HEK293 (cell line): Measurements from ENCODE around the gene RAET1G.

ENCODE experiments used
- CTCF ChIA-PET: fragments of 350-600 bp; formaldehyde crosslinking; extraction: SDS; loops from one replicate; lab custom pipeline; 2021; ENCODE audit warnings: antibody characterized with exemption; lab: Yijun Ruan, JAX
- POLR2A ChIA-PET: fragments of 300-600 bp; formaldehyde crosslinking; extraction: SDS; loops from one replicate; lab custom pipeline; 2020; ENCODE audit warnings: antibody characterized with exemption, inconsistent platforms; lab: Yijun Ruan, JAX
- H3K27ac ChIP-seq: fragments of 200-500 bp; sonication (Bioruptor generic); 2 replicates; pipeline ENCODE4 v1.5.1; 2014; ENCODE audit warnings: low read depth, low read length, control low read depth, inconsistent platforms; ENCODE audit errors: extremely low read depth
- H3K36me3 ChIP-seq, 2 experiments: fragments of 200-500 bp in 1 of 2; sonication (Bioruptor generic) in 1 of 2; 1 replicate in 1 of 2; 2 replicates in 1 of 2; pipeline ENCODE4 v1.5.1; 2014 to 2017; ENCODE audit warnings: inconsistent platforms in 2 of 2, low read length in 2 of 2; ENCODE audit not compliant: control insufficient read depth in 2 of 2, insufficient read depth in 1 of 2
- H3K4me1 ChIP-seq: fragments of 200-500 bp; sonication (Bioruptor generic); 2 replicates; pipeline ENCODE4 v1.5.1; 2014; ENCODE audit warnings: mild to moderate bottlenecking, low read length, inconsistent platforms; ENCODE audit not compliant: control insufficient read depth, insufficient read depth
- H3K4me3 ChIP-seq: 2 replicates; pipeline ENCODE4 v1.5.1; 2011; ENCODE audit warnings: low read depth, mild to moderate bottlenecking, control low read depth, low read length, moderate library complexity
- H3K9me3 ChIP-seq: fragments of 200-500 bp; sonication (Bioruptor generic); 2 replicates; pipeline ENCODE4 v1.5.1; 2014; ENCODE audit warnings: low read depth, low read length, inconsistent platforms; ENCODE audit not compliant: control insufficient read depth, insufficient read depth
- AEBP2 ChIP-seq: fragments of 450-650 bp; formaldehyde crosslinking; IDR thresholded peaks from 2 replicates; pipeline ENCODE4 v1.5.1; 2016; ENCODE audit warnings: missing biosample characterization, missing genetic modification characterization, borderline replicate concordance
- BCL6B ChIP-seq: fragments of 450-650 bp; formaldehyde crosslinking; IDR thresholded peaks from 2 replicates; pipeline ENCODE4 v1.5.1; 2017; ENCODE audit warnings: missing biosample characterization, missing genetic modification characterization
- FEZF1 ChIP-seq: fragments of 450-650 bp; formaldehyde crosslinking; IDR thresholded peaks from 2 replicates; pipeline ENCODE4 v1.5.1; 2016; ENCODE audit warnings: missing biosample characterization, missing genetic modification characterization
- GLIS2 ChIP-seq: fragments of 450-650 bp; formaldehyde crosslinking; IDR thresholded peaks from 2 replicates; pipeline ENCODE4 v1.5.1; 2016; ENCODE audit warnings: missing biosample characterization, missing genetic modification characterization
- HOXC10 ChIP-seq: sonication (generic); formaldehyde crosslinking; IDR thresholded peaks from 2 replicates; pipeline ENCODE4 v1.8.1; 2023; ENCODE audit warnings: mild to moderate bottlenecking, missing genetic modification reagents
- KLF16 ChIP-seq: fragments of 450-650 bp; formaldehyde crosslinking; IDR thresholded peaks from 2 replicates; pipeline ENCODE4 v1.5.1; 2017; ENCODE audit warnings: missing biosample characterization, missing genetic modification characterization
- KLF17 ChIP-seq: fragments of 450-650 bp; formaldehyde crosslinking; IDR thresholded peaks from 2 replicates; pipeline ENCODE4 v1.5.1; 2016; ENCODE audit warnings: missing biosample characterization, missing genetic modification characterization
- KLF9 ChIP-seq: fragments of 450-650 bp; formaldehyde crosslinking; IDR thresholded peaks from 2 replicates; pipeline ENCODE4 v1.5.1; 2016; ENCODE audit warnings: missing biosample characterization, missing genetic modification characterization, low read depth
- MZF1 ChIP-seq: fragments of 450-650 bp; formaldehyde crosslinking; IDR thresholded peaks from 2 replicates; pipeline ENCODE4 v1.5.1; 2017; ENCODE audit warnings: missing biosample characterization, missing genetic modification characterization, borderline replicate concordance
- SCRT1 ChIP-seq: fragments of 450-650 bp; formaldehyde crosslinking; IDR thresholded peaks from 2 replicates; pipeline ENCODE4 v1.5.1; 2016; ENCODE audit warnings: missing biosample characterization, missing genetic modification characterization, borderline replicate concordance
- SP3 ChIP-seq: fragments of 450-650 bp; formaldehyde crosslinking; IDR thresholded peaks from 2 replicates; pipeline ENCODE4 v1.5.1; 2016; ENCODE audit warnings: missing biosample characterization, missing genetic modification characterization
- TRIM28 ChIP-seq: IDR thresholded peaks from 2 replicates; pipeline ENCODE4 v1.6.1; 2011; ENCODE audit warnings: low read length, control low read depth, borderline replicate concordance
- WT1 ChIP-seq: fragments of 450-650 bp; formaldehyde crosslinking; IDR thresholded peaks from 2 replicates; pipeline ENCODE4 v1.5.1; 2016; ENCODE audit warnings: missing biosample characterization, missing genetic modification characterization
- ZEB2 ChIP-seq: fragments of 450-650 bp; formaldehyde crosslinking; IDR thresholded peaks from 2 replicates; pipeline ENCODE4 v1.5.1; 2016; ENCODE audit warnings: missing biosample characterization, missing genetic modification characterization
- ZFP41 ChIP-seq: fragments of 450-650 bp; formaldehyde crosslinking; IDR thresholded peaks from 2 replicates; pipeline ENCODE4 v1.5.1; 2016; ENCODE audit warnings: missing biosample characterization, missing genetic modification characterization, borderline replicate concordance
- ZNF146 ChIP-seq: fragments of 450-650 bp; formaldehyde crosslinking; IDR thresholded peaks from 2 replicates; pipeline ENCODE4 v1.5.1; 2016; ENCODE audit warnings: missing biosample characterization, missing genetic modification characterization
- ZNF155 ChIP-seq: fragments of 450-650 bp; formaldehyde crosslinking; IDR thresholded peaks from 2 replicates; pipeline ENCODE4 v1.5.1; 2016; ENCODE audit warnings: missing biosample characterization, missing genetic modification characterization
- ZNF157 ChIP-seq: fragments of 450-650 bp; formaldehyde crosslinking; IDR thresholded peaks from 2 replicates; pipeline ENCODE4 v1.5.1; 2016; ENCODE audit warnings: missing biosample characterization, missing genetic modification characterization
- ZNF18 ChIP-seq: fragments of 450-650 bp; formaldehyde crosslinking; IDR thresholded peaks from 2 replicates; pipeline ENCODE4 v1.5.1; 2016; ENCODE audit warnings: missing biosample characterization, missing genetic modification characterization
- ZNF223 ChIP-seq: fragments of 450-650 bp; formaldehyde crosslinking; IDR thresholded peaks from 2 replicates; pipeline ENCODE4 v1.5.1; 2016; ENCODE audit warnings: missing biosample characterization, missing genetic modification characterization
- ZNF274 ChIP-seq, 2 experiments: fragments of 200-500 bp in 1 of 2; fragments of 450-650 bp in 1 of 2; sonication (Bioruptor generic) in 1 of 2; formaldehyde crosslinking in 1 of 2; IDR thresholded peaks; 2 replicates each; pipeline versions ENCODE4 v1.5.1 to v1.6.1; 2014 to 2016; ENCODE audit warnings: borderline replicate concordance in 1 of 2, inconsistent platforms in 1 of 2, low read length in 1 of 2, missing biosample characterization in 1 of 2, missing genetic modification characterization in 1 of 2
- ZNF280C ChIP-seq: fragments of 450-650 bp; formaldehyde crosslinking; IDR thresholded peaks from 2 replicates; pipeline ENCODE4 v1.5.1; 2016; ENCODE audit warnings: missing biosample characterization, missing genetic modification characterization
- ZNF280D ChIP-seq: fragments of 450-650 bp; formaldehyde crosslinking; IDR thresholded peaks from 2 replicates; pipeline ENCODE4 v1.5.1; 2016; ENCODE audit warnings: missing biosample characterization, missing genetic modification characterization
- ZNF335 ChIP-seq: fragments of 450-650 bp; formaldehyde crosslinking; conservative IDR thresholded peaks from 2 replicates; pipeline ENCODE4 v1.5.1; 2016; ENCODE audit warnings: missing biosample characterization, missing genetic modification characterization
- ZNF571 ChIP-seq: fragments of 450-650 bp; formaldehyde crosslinking; IDR thresholded peaks from 2 replicates; pipeline ENCODE4 v1.5.0; 2017; ENCODE audit warnings: missing biosample characterization, missing genetic modification characterization
- ZNF629 ChIP-seq: fragments of 450-650 bp; formaldehyde crosslinking; IDR thresholded peaks from 2 replicates; pipeline ENCODE4 v1.5.1; 2017; ENCODE audit warnings: missing biosample characterization, missing genetic modification characterization
- ZNF747 ChIP-seq: fragments of 450-650 bp; formaldehyde crosslinking; IDR thresholded peaks from 2 replicates; pipeline ENCODE4 v1.5.1; 2016; ENCODE audit warnings: missing biosample characterization, missing genetic modification characterization

Gene RAET1G

GRCh38 chr6:149922642-149923326, at the start of gene RAET1G (continued):
- TF ChIP-seq ZNF629 (tag by site-specific recombination) (peak; percentile 84), KLF16 (tag by site-specific recombination) (no peak), ZEB2 (tag by site-specific recombination) (no peak), ZFP41 (no peak), BCL6B (tag by site-specific recombination) (no peak), ZNF335 (tag by site-specific recombination) (peak; percentile 93), HOXC10 (CRISPR knock-in tag) (no peak), KLF17 (tag by site-specific recombination) (peak; percentile 35; the same call in 1 of the 2 replicates), SP3 (peak; percentile 48; the same call in 1 of the 2 replicates), SCRT1 (tag by site-specific recombination) (no peak), MZF1 (tag by site-specific recombination) (no peak), FEZF1 (tag by site-specific recombination) (no peak), ZNF155 (tag by site-specific recombination) (no peak), AEBP2 (no peak), ZNF280D (tag by site-specific recombination) (no peak), ZNF747 (no peak), GLIS2 (peak; percentile 91)

GRCh38 chr6:149969635-149970034, 46.7 kb upstream of the RAET1G start:
- ChIA-PET CTCF (interaction anchor here (0.7 to 1.2 kb wide), 2 partner anchors 29 to 434 kb away, joined by 3 to 4 read pairs; no protein-coding TSS in a partner anchor), POLR2A (interaction anchor here (0.6 kb wide), 1 partner anchor 289 kb away, joined by 4 read pairs; no protein-coding TSS in a partner anchor)
- Histone ChIP-seq H3K27ac (no peak overlapping the region), H3K4me1 (no peaks in the 10 kb centered on the region; the same call in 1 of the 2 replicates), H3K9me3 (no peaks in the 10 kb centered on the region), H3K4me3 (no peak overlapping the region), H3K36me3 (peaks cover 0 to 10% of the 10 kb centered on the region in 2 experiments; a peak in 2 of 3 replicates)
- TF ChIP-seq ZNF146 (tag by site-specific recombination) (no peak), ZNF18 (no peak), TRIM28 (no peak), ZNF274 (IDR thresholded peaks at IDR 0.05; ENCODE audit: low read length) (no peak), ZNF274 (tag by site-specific recombination; IDR thresholded peaks at IDR 0.05; ENCODE audit: borderline replicate concordance) (no peak), WT1 (tag by site-specific recombination) (no peak), ZNF747 (no peak), ZNF157 (tag by site-specific recombination) (no peak), ZNF571 (tag by site-specific recombination) (no peak), KLF9 (tag by site-specific recombination) (no peak), ZNF280C (tag by site-specific recombination) (no peak), ZNF223 (tag by site-specific recombination) (no peak)
